H1 (cell line): ENCODE measurements around the gene PGF.

Experiments
- CBX5 ChIP-seq: fragments of 300-800, 300-1000 bp; sonication (generic); IDR thresholded peaks from 2 replicates; pipeline ENCODE4 v1.7.1; 2016; ENCODE audit warnings: antibody characterized with exemption, low read length, low read depth
- CEBPB ChIP-seq: IDR thresholded peaks from 2 replicates; pipeline ENCODE4 v1.6.1; 2012; ENCODE audit warnings: low read depth, low read length
- CREB1 ChIP-seq: IDR thresholded peaks from 2 replicates; pipeline ENCODE4 v1.6.1; 2012; ENCODE audit warnings: inconsistent platforms
- EZH2 ChIP-seq: fragments of 200-600 bp; sonication (generic); IDR thresholded peaks from 2 replicates; pipeline ENCODE4 v1.7.1; 2012; ENCODE audit warnings: low read depth, mild to moderate bottlenecking, moderate library complexity, low read length, inconsistent platforms; ENCODE audit not compliant: severe bottlenecking
- POLR2A ChIP-seq, 2 experiments: IDR thresholded peaks; 1 replicate in 1 of 2; 2 replicates in 1 of 2; pipeline ENCODE4 v1.6.1; 2011; ENCODE audit warnings: low read depth in 2 of 2, low read length in 2 of 2, mild to moderate bottlenecking in 2 of 2; ENCODE audit errors: control extremely low read depth in 1 of 2
- SP1 ChIP-seq: IDR thresholded peaks from 2 replicates; pipeline ENCODE4 v1.6.1; 2011; ENCODE audit warnings: low read depth, low read length
- SRF ChIP-seq: IDR thresholded peaks from 2 replicates; pipeline ENCODE4 v1.6.1; 2011; ENCODE audit warnings: mild to moderate bottlenecking, low read depth, low read length, moderate library complexity
- TAF7 ChIP-seq: optimal IDR thresholded peaks from 2 replicates; pipeline ENCODE3; 2011; ENCODE audit warnings: low read depth, mild to moderate bottlenecking, inconsistent platforms, low read length, moderate library complexity, borderline replicate concordance
- YY1 ChIP-seq: IDR thresholded peaks from 2 replicates; pipeline ENCODE4 v1.6.1; 2011; ENCODE audit warnings: low read depth, mild to moderate bottlenecking, low read length
- TF ChIP-seq, protein P1 (sequence below), 3 experiments: IDR thresholded peaks; 1 replicate in 2 of 3; 2 replicates in 1 of 3; pipeline versions ENCODE4 v1.5.1 to v1.6.1; 2011; ENCODE audit warnings: low read length in 3 of 3, mild to moderate bottlenecking in 3 of 3, inconsistent platforms in 2 of 3, low read depth in 1 of 3, moderate library complexity in 1 of 3; ENCODE audit not compliant: insufficient read depth in 1 of 3; ENCODE audit errors: control extremely low read depth in 1 of 3
- TF ChIP-seq, protein P2 (sequence below): IDR thresholded peaks from 2 replicates; pipeline ENCODE4 v1.6.1; 2012; ENCODE audit warnings: inconsistent platforms

DNA sequence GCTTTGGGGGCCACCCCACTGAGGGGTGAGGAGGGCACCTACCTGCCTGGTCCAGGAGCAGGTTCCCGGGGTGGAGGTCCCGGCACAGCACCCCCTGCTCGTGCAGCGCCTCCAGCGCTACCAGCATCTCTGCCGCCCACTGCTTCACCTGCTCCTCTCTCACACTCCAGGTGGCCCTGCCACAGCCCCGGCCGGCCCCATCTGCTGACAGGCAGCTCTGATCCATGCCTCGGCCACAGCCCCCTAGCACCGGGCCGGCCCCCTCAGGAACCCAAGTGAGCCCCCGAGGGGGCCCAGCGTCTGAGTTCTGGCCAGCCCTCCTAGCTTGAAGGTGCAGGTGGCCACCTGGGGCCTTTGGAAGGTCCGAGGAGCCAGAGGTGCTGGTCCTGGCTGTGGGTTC is 45.9 kb downstream of the PGF start:
- TF ChIP-seq CREB1, result no peak
- TF ChIP-seq, protein P1, sequence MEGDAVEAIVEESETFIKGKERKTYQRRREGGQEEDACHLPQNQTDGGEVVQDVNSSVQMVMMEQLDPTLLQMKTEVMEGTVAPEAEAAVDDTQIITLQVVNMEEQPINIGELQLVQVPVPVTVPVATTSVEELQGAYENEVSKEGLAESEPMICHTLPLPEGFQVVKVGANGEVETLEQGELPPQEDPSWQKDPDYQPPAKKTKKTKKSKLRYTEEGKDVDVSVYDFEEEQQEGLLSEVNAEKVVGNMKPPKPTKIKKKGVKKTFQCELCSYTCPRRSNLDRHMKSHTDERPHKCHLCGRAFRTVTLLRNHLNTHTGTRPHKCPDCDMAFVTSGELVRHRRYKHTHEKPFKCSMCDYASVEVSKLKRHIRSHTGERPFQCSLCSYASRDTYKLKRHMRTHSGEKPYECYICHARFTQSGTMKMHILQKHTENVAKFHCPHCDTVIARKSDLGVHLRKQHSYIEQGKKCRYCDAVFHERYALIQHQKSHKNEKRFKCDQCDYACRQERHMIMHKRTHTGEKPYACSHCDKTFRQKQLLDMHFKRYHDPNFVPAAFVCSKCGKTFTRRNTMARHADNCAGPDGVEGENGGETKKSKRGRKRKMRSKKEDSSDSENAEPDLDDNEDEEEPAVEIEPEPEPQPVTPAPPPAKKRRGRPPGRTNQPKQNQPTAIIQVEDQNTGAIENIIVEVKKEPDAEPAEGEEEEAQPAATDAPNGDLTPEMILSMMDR (IDR thresholded peaks at IDR 0.05; ENCODE audit: control extremely low read depth in 1 of 3, insufficient read depth in 1 of 3, low read depth in 1 of 3, low read length in 3 of 3), result no peak
- TF ChIP-seq YY1, result no peak
- no peak for TF ChIP-seq EZH2
- TF ChIP-seq CBX5, result no peak
- no peak for TF ChIP-seq TAF7
- TF ChIP-seq, protein P2, sequence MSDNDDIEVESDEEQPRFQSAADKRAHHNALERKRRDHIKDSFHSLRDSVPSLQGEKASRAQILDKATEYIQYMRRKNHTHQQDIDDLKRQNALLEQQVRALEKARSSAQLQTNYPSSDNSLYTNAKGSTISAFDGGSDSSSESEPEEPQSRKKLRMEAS, result no peak
- no peak for TF ChIP-seq SRF
- no peak for TF ChIP-seq POLR2A (IDR thresholded peaks at IDR 0.05; ENCODE audit: control extremely low read depth in 1 of 2, low read depth in 2 of 2, low read length in 2 of 2)
- TF ChIP-seq CEBPB, result no peak
- no peak for TF ChIP-seq SP1
